ENCODE data around the gene MRPL23.

The MRPL23 gene

GRCh38 chr11:1928891-1929541 is 18.1 kb upstream of the MRPL23 start:
- no peaks in the 10 kb centered on the region for H4K20me1 ChIP-seq (ENCODE audit: insufficient read depth, low read length, poor library complexity, severe bottlenecking)
- no peak overlapping the region for H3K9ac ChIP-seq (ENCODE audit: low read depth, low read length, poor library complexity, severe bottlenecking)
- H3F3A ChIP-seq (ENCODE audit: low read depth) = no peaks in the 10 kb centered on the region
- H3K4me1 ChIP-seq (ENCODE audit: insufficient read depth, low read length, poor library complexity, severe bottlenecking) = no peaks in the 10 kb centered on the region
- H3K36me3 ChIP-seq (ENCODE audit: insufficient read depth, low read length) = no peaks in the 10 kb centered on the region
- TF ChIP-seq, protein P1, sequence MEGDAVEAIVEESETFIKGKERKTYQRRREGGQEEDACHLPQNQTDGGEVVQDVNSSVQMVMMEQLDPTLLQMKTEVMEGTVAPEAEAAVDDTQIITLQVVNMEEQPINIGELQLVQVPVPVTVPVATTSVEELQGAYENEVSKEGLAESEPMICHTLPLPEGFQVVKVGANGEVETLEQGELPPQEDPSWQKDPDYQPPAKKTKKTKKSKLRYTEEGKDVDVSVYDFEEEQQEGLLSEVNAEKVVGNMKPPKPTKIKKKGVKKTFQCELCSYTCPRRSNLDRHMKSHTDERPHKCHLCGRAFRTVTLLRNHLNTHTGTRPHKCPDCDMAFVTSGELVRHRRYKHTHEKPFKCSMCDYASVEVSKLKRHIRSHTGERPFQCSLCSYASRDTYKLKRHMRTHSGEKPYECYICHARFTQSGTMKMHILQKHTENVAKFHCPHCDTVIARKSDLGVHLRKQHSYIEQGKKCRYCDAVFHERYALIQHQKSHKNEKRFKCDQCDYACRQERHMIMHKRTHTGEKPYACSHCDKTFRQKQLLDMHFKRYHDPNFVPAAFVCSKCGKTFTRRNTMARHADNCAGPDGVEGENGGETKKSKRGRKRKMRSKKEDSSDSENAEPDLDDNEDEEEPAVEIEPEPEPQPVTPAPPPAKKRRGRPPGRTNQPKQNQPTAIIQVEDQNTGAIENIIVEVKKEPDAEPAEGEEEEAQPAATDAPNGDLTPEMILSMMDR (conservative IDR thresholded peaks at IDR 0.05; ENCODE audit: low read length) = no peak
- TF ChIP-seq EZH2phosphoT487 (IDR thresholded peaks at IDR 0.05; ENCODE audit: borderline replicate concordance) = no peak
- no peak overlapping the region for H2AFZ ChIP-seq (ENCODE audit: low read length)
- H3K9me3 ChIP-seq (ENCODE audit: insufficient read depth, low read depth, low read length) = no peaks in the 10 kb centered on the region
- H3K9me2 ChIP-seq (replicated peaks; ENCODE audit: low read depth, low read length) = no peaks in the 10 kb centered on the region
- no peaks in the 10 kb centered on the region for H3K79me2 ChIP-seq (ENCODE audit: insufficient read depth, low read length)
- no peak overlapping the region for H3K4me2 ChIP-seq (ENCODE audit: low read depth, low read length, poor library complexity, severe bottlenecking)
- H3K4me3 ChIP-seq (ENCODE audit: low read length, poor library complexity, severe bottlenecking) = no peak overlapping the region
- no peaks in the 10 kb centered on the region for H3K27me3 ChIP-seq (ENCODE audit: insufficient read depth, low read length, poor library complexity, severe bottlenecking)

GRCh38 chr11:1929621-1930461 is 17.3 kb upstream of the MRPL23 start:
- no peak overlapping the region for H3K9ac ChIP-seq (ENCODE audit: low read depth, low read length, poor library complexity, severe bottlenecking)
- no peaks in the 10 kb centered on the region for H3K9me2 ChIP-seq (replicated peaks; ENCODE audit: low read depth, low read length)

GRCh38 chr11:1930462-1930830 is 16.7 kb upstream of the MRPL23 start:
- H2AFZ ChIP-seq (ENCODE audit: low read length) = no peak overlapping the region
- H3K36me3 ChIP-seq (ENCODE audit: insufficient read depth, low read length) = no peaks in the 10 kb centered on the region
- H3K9ac ChIP-seq (ENCODE audit: low read depth, low read length, poor library complexity, severe bottlenecking) = no peak overlapping the region
- no peaks in the 10 kb centered on the region for H3K9me2 ChIP-seq (replicated peaks; ENCODE audit: low read depth, low read length)
- H3K4me3 ChIP-seq (ENCODE audit: low read length, poor library complexity, severe bottlenecking) = no peak overlapping the region
- no peaks in the 10 kb centered on the region for H3K4me1 ChIP-seq (ENCODE audit: insufficient read depth, low read length, poor library complexity, severe bottlenecking)
- H3K27me3 ChIP-seq (ENCODE audit: insufficient read depth, low read length, poor library complexity, severe bottlenecking) = no peaks in the 10 kb centered on the region
- H4K20me1 ChIP-seq (ENCODE audit: insufficient read depth, low read length, poor library complexity, severe bottlenecking) = no peaks in the 10 kb centered on the region
- no peaks in the 10 kb centered on the region for H3F3A ChIP-seq (ENCODE audit: low read depth)
- H3K79me2 ChIP-seq (ENCODE audit: insufficient read depth, low read length) = no peaks in the 10 kb centered on the region
- TF ChIP-seq EZH2phosphoT487 (IDR thresholded peaks at IDR 0.05; ENCODE audit: borderline replicate concordance) = no peak
- no peak overlapping the region for H3K4me2 ChIP-seq (ENCODE audit: low read depth, low read length, poor library complexity, severe bottlenecking)
- no peaks in the 10 kb centered on the region for H3K9me3 ChIP-seq (ENCODE audit: insufficient read depth, low read depth, low read length)

More at GRCh38 chr11:1929621-1930461, 17.3 kb upstream of the MRPL23 start:
- Histone ChIP-seq H3K4me2 (ENCODE audit: low read depth, low read length, poor library complexity, severe bottlenecking) (no peak overlapping the region), H3K36me3 (ENCODE audit: insufficient read depth, low read length) (no peaks in the 10 kb centered on the region), H3K27me3 (ENCODE audit: insufficient read depth, low read length, poor library complexity, severe bottlenecking) (no peaks in the 10 kb centered on the region), H2AFZ (ENCODE audit: low read length) (no peak overlapping the region), H3F3A (ENCODE audit: low read depth) (no peaks in the 10 kb centered on the region), H3K79me2 (ENCODE audit: insufficient read depth, low read length) (no peaks in the 10 kb centered on the region), H3K4me1 (ENCODE audit: insufficient read depth, low read length, poor library complexity, severe bottlenecking) (no peaks in the 10 kb centered on the region), H3K4me3 (ENCODE audit: low read length, poor library complexity, severe bottlenecking) (no peak overlapping the region), H3K9me3 (ENCODE audit: insufficient read depth, low read depth, low read length) (no peaks in the 10 kb centered on the region), H4K20me1 (ENCODE audit: insufficient read depth, low read length, poor library complexity, severe bottlenecking) (no peaks in the 10 kb centered on the region)
- TF ChIP-seq EZH2phosphoT487 (IDR thresholded peaks at IDR 0.05; ENCODE audit: borderline replicate concordance) = no peak
- TF ChIP-seq, protein P1 (conservative IDR thresholded peaks at IDR 0.05; ENCODE audit: low read length) = no peak

Data from Loucy (cell line).